Left lung (tissue), 10 donors: ENCODE results near the gene SIX5. TPM values are rescaled to one million over a fixed set of nuclear protein-coding genes. Genes with fewer than 3 reads are reported as not detected.

Experiments
- ATAC-seq: fragments of 200-7000 bp; cut with Tn5 transposase; one replicate; pipeline ENCODE4 v1.9.1; 2020; ENCODE audit warnings: moderate library complexity
- DNase-seq, 4 donors: peaks; one replicate each; pipeline ENCODE4 v3.0.0-alpha.2; 2013 to 2020
- H3K27ac ChIP-seq, 2 donors: fragments of 200-600 bp; sonication (generic) in 1 of 2; one replicate each; pipeline versions ENCODE4 v1.5.0 to v1.8.0; 2020 to 2021
- H3K27me3 ChIP-seq, 2 donors: fragments of 200-600 bp; sonication (generic) in 1 of 2; one replicate each; pipeline versions ENCODE4 v1.5.0 to v1.8.0; 2020 to 2021
- H3K36me3 ChIP-seq, 2 donors: fragments of 200-600 bp; sonication (generic) in 1 of 2; one replicate each; pipeline versions ENCODE4 v1.5.0 to v1.8.0; 2020 to 2021
- H3K4me1 ChIP-seq, 2 donors: fragments of 200-600 bp; one replicate each; pipeline ENCODE4 v1.8.0; 2021
- H3K4me3 ChIP-seq, 2 donors: fragments of 200-600 bp; sonication (generic) in 1 of 2; one replicate each; pipeline versions ENCODE4 v1.5.0 to v1.8.0; 2020 to 2021; ENCODE audit warnings: mild to moderate bottlenecking in 1 of 2
- H3K9me3 ChIP-seq, 2 donors: fragments of 200-600 bp; sonication (generic) in 1 of 2; one replicate each; pipeline versions ENCODE4 v1.5.0 to v1.8.0; 2020 to 2021
- intact Hi-C, 2 donors: fragments of 100-400 bp; cut with DNase I; formaldehyde crosslinking; loops; one replicate each; pipeline versions ENCODE4 v1.11.2 to v1.14.2; 2022
- polyA plus RNA-seq, 6 donors: library from polyadenylated mRNA; unstranded; fragments of 120-200 nt; gene quantifications; one replicate each; pipeline ENCODE4 v1.2.1, GENCODE V29; 2013; ENCODE audit not compliant: insufficient read length in 6 of 6
- total RNA-seq, 2 donors: library from RNA; stranded (reverse); fragmentation: NEBNext Ultra II Directional; extraction: Animal tissue kit (Norgen Biotek cat#: 25700); gene quantifications; one replicate each; pipeline ENCODE4 v1.2.1, GENCODE V29; 2021
- TF ChIP-seq, protein P1 (sequence below), 2 donors: fragments of 200-600 bp; sonication (generic) in 1 of 2; IDR thresholded peaks; one replicate each; pipeline versions ENCODE4 v1.5.0 to v1.8.0; 2021; ENCODE audit warnings: antibody characterized with exemption in 2 of 2
- donor health status: DM: no; HTN: yes; CAD: no.
- donor health status: DM: no; HTN: no; CAD: no.

The SIX5 gene
- total and polyA plus RNA-seq, 8 donors: 11.5 to 25.0 (median 20.1) TPM

DNA sequence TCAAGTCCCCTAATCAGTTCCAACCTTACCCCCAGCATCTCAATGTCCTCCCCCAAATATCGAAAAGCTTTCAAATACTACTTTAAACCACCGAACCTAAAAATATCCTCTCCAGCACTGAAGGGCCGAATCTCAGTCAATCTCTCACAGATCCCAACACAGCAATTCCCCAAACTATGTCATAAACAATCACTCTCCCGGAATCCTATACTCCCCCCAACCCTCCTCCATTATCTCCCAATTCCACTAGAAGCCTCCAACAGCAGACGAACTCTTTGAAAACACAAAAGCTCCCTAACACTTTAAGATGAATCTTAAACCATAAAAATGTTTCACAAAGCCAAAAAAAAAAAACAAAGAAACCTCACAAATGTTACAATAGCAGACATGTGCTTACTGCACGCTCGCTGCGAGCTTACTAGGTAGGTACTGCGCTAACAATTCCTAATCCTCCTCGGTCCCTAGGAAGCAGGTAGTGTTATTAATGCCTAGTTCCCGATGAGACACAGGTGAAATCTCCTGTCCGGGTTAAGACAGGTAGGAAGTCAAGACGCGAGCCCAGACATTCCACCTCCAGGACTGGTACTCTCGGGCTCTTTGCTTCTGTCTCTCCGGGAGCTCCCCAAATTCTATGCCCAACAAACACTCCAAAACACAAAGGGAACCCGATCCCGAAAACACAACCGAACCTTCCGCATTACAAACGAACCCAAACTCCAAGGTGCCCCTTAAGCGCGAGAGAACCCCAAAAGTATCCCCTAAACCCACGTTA is 52.5 kb downstream of the SIX5 start:
- H3K4me1 ChIP-seq: peaks cover 6 to 39% of the 10 kb centered on the region in 2 donors
- no peaks in the 10 kb centered on the region for H3K27me3 ChIP-seq
- ATAC-seq (peak; percentile 32), DNase-seq (peak in 2 of 4 donors; percentile 32 to 43)
- intact Hi-C loops: no loop called here
- TF ChIP-seq, protein P1, sequence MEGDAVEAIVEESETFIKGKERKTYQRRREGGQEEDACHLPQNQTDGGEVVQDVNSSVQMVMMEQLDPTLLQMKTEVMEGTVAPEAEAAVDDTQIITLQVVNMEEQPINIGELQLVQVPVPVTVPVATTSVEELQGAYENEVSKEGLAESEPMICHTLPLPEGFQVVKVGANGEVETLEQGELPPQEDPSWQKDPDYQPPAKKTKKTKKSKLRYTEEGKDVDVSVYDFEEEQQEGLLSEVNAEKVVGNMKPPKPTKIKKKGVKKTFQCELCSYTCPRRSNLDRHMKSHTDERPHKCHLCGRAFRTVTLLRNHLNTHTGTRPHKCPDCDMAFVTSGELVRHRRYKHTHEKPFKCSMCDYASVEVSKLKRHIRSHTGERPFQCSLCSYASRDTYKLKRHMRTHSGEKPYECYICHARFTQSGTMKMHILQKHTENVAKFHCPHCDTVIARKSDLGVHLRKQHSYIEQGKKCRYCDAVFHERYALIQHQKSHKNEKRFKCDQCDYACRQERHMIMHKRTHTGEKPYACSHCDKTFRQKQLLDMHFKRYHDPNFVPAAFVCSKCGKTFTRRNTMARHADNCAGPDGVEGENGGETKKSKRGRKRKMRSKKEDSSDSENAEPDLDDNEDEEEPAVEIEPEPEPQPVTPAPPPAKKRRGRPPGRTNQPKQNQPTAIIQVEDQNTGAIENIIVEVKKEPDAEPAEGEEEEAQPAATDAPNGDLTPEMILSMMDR (IDR thresholded peaks at IDR 0.05): no peak
- no peaks in the 10 kb centered on the region for H3K9me3 ChIP-seq
- peak overlapping the region; percentile 42 to 60 for H3K4me3 ChIP-seq
- H3K36me3 ChIP-seq: peaks cover 0 to 29% of the 10 kb centered on the region in 2 donors
- H3K27ac ChIP-seq: peak overlapping the region; percentile 83 to 95

DNA sequence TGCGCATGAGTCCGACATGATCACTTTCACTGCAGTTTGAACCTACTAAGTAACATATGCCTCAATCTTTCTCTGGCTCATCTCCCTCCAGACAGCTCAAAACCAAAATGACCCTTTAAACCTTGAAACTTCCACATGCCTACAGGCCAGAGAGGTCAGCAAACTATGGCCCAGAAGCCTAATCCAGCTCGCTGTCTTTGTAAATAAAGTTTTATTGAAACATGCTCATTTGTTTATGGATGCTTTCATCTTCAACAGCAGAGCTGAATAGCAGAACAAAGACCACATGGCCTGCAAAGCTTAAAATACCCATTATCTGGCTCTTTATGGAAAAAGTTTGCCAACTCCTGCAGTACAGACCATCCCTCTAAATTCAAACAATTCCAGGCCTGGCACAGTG is 53.9 kb downstream of the SIX5 start:
- DNase-seq (no peak), ATAC-seq (no peak)
- intact Hi-C loops: no loop called here
- Histone ChIP-seq H3K9me3 (no peaks in the 10 kb centered on the region), H3K27ac (no peak overlapping the region), H3K4me1 (peaks cover 6 to 31% of the 10 kb centered on the region in 2 donors), H3K4me3 (no peak overlapping the region), H3K36me3 (peaks cover 0 to 36% of the 10 kb centered on the region in 2 donors), H3K27me3 (no peaks in the 10 kb centered on the region)
- TF ChIP-seq, protein P1 (IDR thresholded peaks at IDR 0.05): no peak

Other genes with a start within 250 kb of the SIX5 start
- 10 to 100 TPM; 14.9 to 17.9 TPM for gene OPA3, start 184.4 kb downstream of the SIX5 start, total RNA-seq
- 1 to 10 TPM; 4.8 to 9.4 (median 7.0) TPM for gene OPA3, start 184.4 kb downstream of the SIX5 start, polyA plus RNA-seq
- gene GPR4, start 167.0 kb downstream of the SIX5 start, total RNA-seq: 1 to 10 TPM; 4.5 to 9.5 TPM
- gene GPR4, start 167.0 kb downstream of the SIX5 start, polyA plus RNA-seq: 1 to 10 TPM; 2.4 to 5.6 (median 4.0) TPM
- gene EML2, start 129.9 kb downstream of the SIX5 start, total RNA-seq: 10 to 100 TPM; 54.2 to 76.4 TPM
- gene EML2, start 129.9 kb downstream of the SIX5 start, polyA plus RNA-seq: 10 to 100 TPM; 21.8 to 31.7 (median 27.2) TPM
- 1 to 10 TPM; 5.4 to 5.7 TPM for gene GIPR, start 101.0 kb downstream of the SIX5 start, total RNA-seq
- gene GIPR, start 101.0 kb downstream of the SIX5 start, polyA plus RNA-seq: 1 to 10 TPM; 2.8 to 9.7 (median 4.9) TPM
- gene SNRPD2, start 77.3 kb downstream of the SIX5 start, total RNA-seq: 100 to 1,000 TPM; 276 to 306 TPM
- gene SNRPD2, start 77.3 kb downstream of the SIX5 start, polyA plus RNA-seq: 100 to 1,000 TPM; 311 to 392 (median 345) TPM
- gene QPCTL, start 76.6 kb downstream of the SIX5 start, total RNA-seq: 1 to 10 TPM; 7.7 to 8.7 TPM
- gene QPCTL, start 76.6 kb downstream of the SIX5 start, polyA plus RNA-seq: 10 to 100 TPM in 3 of 6 donors, 1 to 10 TPM in 3; 7.8 to 13.3 (median 10.2) TPM
- 10 to 100 TPM; 16.6 to 18.4 TPM for gene FBXO46, start 38.4 kb downstream of the SIX5 start, total RNA-seq
- 10 to 100 TPM; 12.6 to 19.2 (median 16.8) TPM for gene FBXO46, start 38.4 kb downstream of the SIX5 start, polyA plus RNA-seq
- not detected for gene MEIOSIN, start 35.8 kb downstream of the SIX5 start, total RNA-seq
- gene MEIOSIN, start 35.8 kb downstream of the SIX5 start, polyA plus RNA-seq: not detected
- gene DMPK, start 13.2 kb upstream of the SIX5 start, total RNA-seq: 10 to 100 TPM; 44.6 to 50.0 TPM
- gene DMPK, start 13.2 kb upstream of the SIX5 start, polyA plus RNA-seq: 10 to 100 TPM; 55.3 to 81.7 (median 62.0) TPM
- gene DMWD, start 23.6 kb upstream of the SIX5 start, total RNA-seq: 10 to 100 TPM; 49.0 to 49.3 TPM
- gene DMWD, start 23.6 kb upstream of the SIX5 start, polyA plus RNA-seq: 10 to 100 TPM; 29.6 to 51.4 (median 33.2) TPM
- gene RSPH6A, start 46.1 kb upstream of the SIX5 start, total RNA-seq: under 1 TPM in 1 of 2 donors, not detected in 1; 0.13 TPM
- under 1 TPM in 1 of 6 donors, not detected in 5; 0.09 TPM for gene RSPH6A, start 46.1 kb upstream of the SIX5 start, polyA plus RNA-seq
- gene SYMPK, start 93.9 kb upstream of the SIX5 start, total RNA-seq: 10 to 100 TPM; 69.0 to 69.3 TPM
- gene SYMPK, start 93.9 kb upstream of the SIX5 start, polyA plus RNA-seq: 10 to 100 TPM; 65.6 to 77.6 (median 68.7) TPM
- gene FOXA3, start 95.1 kb upstream of the SIX5 start, total RNA-seq: 1 to 10 TPM in 1 of 2 donors, under 1 TPM in 1; 0.45 to 1.6 TPM
- 1 to 10 TPM; 1.1 to 3.1 (median 1.6) TPM for gene FOXA3, start 95.1 kb upstream of the SIX5 start, polyA plus RNA-seq
- 10 to 100 TPM; 18.0 to 20.3 TPM for gene IRF2BP1, start 116.9 kb upstream of the SIX5 start, total RNA-seq
- gene IRF2BP1, start 116.9 kb upstream of the SIX5 start, polyA plus RNA-seq: 10 to 100 TPM; 13.7 to 24.7 (median 19.5) TPM
- 1 to 10 TPM; 7.2 to 8.7 TPM for gene MYPOP, start 133.4 kb upstream of the SIX5 start, total RNA-seq
- 1 to 10 TPM; 3.6 to 6.9 (median 4.8) TPM for gene MYPOP, start 133.4 kb upstream of the SIX5 start, polyA plus RNA-seq
- not detected for gene NANOS2, start 145.5 kb upstream of the SIX5 start, total RNA-seq
- gene NANOS2, start 145.5 kb upstream of the SIX5 start, polyA plus RNA-seq: not detected
- gene NOVA2, start 204.6 kb upstream of the SIX5 start, total RNA-seq: 10 to 100 TPM in 1 of 2 donors, 1 to 10 TPM in 1; 6.4 to 12.6 TPM
- 10 to 100 TPM in 4 of 6 donors, 1 to 10 TPM in 2; 7.1 to 13.9 (median 11.5) TPM for gene NOVA2, start 204.6 kb upstream of the SIX5 start, polyA plus RNA-seq
- 10 to 100 TPM; 15.9 to 17.3 TPM for gene CCDC61, start 226.2 kb upstream of the SIX5 start, total RNA-seq
- gene CCDC61, start 226.2 kb upstream of the SIX5 start, polyA plus RNA-seq: 10 to 100 TPM; 12.1 to 15.9 (median 14.3) TPM